ENCODE results near the gene FRAT2. TPM values are rescaled to one million over a fixed set of nuclear protein-coding genes. Genes with fewer than 3 reads are reported as not detected.

The FRAT2 gene
- total and polyA plus RNA-seq, 2 of the 13 experiments (the other 11 are each of a cell fraction or from before 2014, with no cell fraction given): 7.2 to 14.1 TPM

DNA sequence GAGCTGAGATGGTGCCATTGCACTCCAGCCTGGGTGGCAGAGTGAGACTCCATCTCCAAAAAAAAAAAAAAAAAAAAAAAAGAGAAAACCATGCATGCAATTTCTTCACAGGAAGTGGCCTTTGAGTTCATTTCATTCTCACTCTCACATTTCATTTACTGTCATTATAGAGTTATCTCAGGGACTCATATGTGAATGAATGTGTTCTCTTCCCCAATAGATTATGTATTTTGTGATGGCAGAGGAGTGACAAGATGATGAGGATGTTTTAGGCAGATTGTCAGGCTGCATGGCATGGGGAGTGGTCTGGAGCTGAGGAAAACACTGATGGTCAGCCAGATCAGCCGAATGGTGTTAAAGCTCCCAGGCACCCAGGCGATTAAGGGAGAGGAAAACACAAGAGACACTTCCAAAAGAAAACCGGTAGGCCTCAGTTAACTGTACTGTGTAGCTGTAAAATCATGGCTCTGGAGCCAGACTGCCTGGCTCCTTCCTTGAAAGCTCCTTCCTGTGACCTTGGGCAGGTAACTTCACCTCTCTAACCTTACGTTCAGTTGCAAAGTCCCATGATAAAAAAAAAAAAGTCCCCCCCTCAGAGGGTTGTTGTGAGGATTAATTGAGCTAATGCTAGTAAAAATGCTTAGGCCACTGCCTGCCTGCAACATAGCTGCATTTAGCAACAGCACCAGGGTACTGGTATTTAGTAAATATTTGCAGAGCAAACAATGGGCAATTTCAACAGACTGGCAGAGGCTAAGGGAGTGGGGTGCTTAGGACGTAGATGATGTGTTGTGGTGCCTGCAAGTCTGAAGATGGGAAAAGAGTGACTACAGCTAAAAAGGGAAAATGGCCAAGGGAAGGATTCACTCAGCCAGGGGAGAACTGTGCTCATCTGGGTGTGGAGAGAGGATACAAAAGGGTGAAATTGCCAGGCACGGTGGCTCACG, 6.9 kb downstream of the FRAT2 start (continued):
- TF ChIP-seq REST (IDR thresholded peaks at IDR 0.05; ENCODE audit: borderline replicate concordance in 1 of 2, low read depth in 1 of 2, low read length in 2 of 2) (peak in 1 of 2 experiments; percentile 62; a peak in 1 of 4 replicates), ZNF891 (CRISPR knock-in tag; IDR thresholded peaks at IDR 0.05) (no peak), PCBP2 (optimal IDR thresholded peaks at IDR 0.05; ENCODE audit: low read depth, low read length, poor library complexity, severe bottlenecking) (no peak), RFX5 (IDR thresholded peaks at IDR 0.05; ENCODE audit: low read depth, low read length) (no peak), ZNF484 (CRISPR knock-in tag; IDR thresholded peaks at IDR 0.05; ENCODE audit: borderline replicate concordance, low read depth) (no peak), RORA (CRISPR knock-in tag; IDR thresholded peaks at IDR 0.05) (no peak), GABPB1 (CRISPR knock-in tag; IDR thresholded peaks at IDR 0.05) (no peak), XBP1 (CRISPR knock-in tag; IDR thresholded peaks at IDR 0.05) (no peak), ZNF282 (IDR thresholded peaks at IDR 0.05; ENCODE audit: partially characterized antibody) (no peak), HOXD1 (CRISPR knock-in tag; IDR thresholded peaks at IDR 0.05) (no peak), GPBP1L1 (CRISPR knock-in tag; IDR thresholded peaks at IDR 0.05) (no peak), GTF3A (CRISPR knock-in tag; conservative IDR thresholded peaks at IDR 0.05) (no peak), ZNF792 (CRISPR knock-in tag; IDR thresholded peaks at IDR 0.05) (peak; percentile 70; the same call in 1 of the 2 replicates), SP2 (CRISPR knock-in tag; IDR thresholded peaks at IDR 0.05) (no peak), SP140L (CRISPR knock-in tag; IDR thresholded peaks at IDR 0.05; ENCODE audit: borderline replicate concordance) (no peak), PITX1 (CRISPR knock-in tag; IDR thresholded peaks at IDR 0.05) (peak; percentile 94), ZNF570 (CRISPR knock-in tag; IDR thresholded peaks at IDR 0.05; ENCODE audit: borderline replicate concordance) (no peak), PHF21A (CRISPR knock-in tag; IDR thresholded peaks at IDR 0.05) (peak; percentile 70)
- TF ChIP-seq, protein P1, sequence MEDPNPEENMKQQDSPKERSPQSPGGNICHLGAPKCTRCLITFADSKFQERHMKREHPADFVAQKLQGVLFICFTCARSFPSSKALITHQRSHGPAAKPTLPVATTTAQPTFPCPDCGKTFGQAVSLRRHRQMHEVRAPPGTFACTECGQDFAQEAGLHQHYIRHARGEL (CRISPR knock-in tag; IDR thresholded peaks at IDR 0.05): no peak
- TF ChIP-seq, protein P2, sequence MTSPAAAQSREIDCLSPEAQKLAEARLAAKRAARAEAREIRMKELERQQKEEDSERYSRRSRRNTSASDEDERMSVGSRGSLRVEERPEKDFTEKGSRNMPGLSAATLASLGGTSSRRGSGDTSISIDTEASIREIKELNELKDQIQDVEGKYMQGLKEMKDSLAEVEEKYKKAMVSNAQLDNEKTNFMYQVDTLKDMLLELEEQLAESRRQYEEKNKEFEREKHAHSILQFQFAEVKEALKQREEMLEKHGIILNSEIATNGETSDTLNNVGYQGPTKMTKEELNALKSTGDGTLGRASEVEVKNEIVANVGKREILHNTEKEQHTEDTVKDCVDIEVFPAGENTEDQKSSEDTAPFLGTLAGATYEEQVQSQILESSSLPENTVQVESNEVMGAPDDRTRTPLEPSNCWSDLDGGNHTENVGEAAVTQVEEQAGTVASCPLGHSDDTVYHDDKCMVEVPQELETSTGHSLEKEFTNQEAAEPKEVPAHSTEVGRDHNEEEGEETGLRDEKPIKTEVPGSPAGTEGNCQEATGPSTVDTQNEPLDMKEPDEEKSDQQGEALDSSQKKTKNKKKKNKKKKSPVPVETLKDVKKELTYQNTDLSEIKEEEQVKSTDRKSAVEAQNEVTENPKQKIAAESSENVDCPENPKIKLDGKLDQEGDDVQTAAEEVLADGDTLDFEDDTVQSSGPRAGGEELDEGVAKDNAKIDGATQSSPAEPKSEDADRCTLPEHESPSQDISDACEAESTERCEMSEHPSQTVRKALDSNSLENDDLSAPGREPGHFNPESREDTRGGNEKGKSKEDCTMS (CRISPR knock-in tag; conservative IDR thresholded peaks at IDR 0.05): no peak
- TF ChIP-seq, protein P3, sequence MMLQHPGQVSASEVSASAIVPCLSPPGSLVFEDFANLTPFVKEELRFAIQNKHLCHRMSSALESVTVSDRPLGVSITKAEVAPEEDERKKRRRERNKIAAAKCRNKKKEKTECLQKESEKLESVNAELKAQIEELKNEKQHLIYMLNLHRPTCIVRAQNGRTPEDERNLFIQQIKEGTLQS (CRISPR knock-in tag; IDR thresholded peaks at IDR 0.05): peak; percentile 51; the same call in 1 of the 2 replicates
